ENCODE measurements around the gene ANKLE2.

Gene ANKLE2

DNA sequence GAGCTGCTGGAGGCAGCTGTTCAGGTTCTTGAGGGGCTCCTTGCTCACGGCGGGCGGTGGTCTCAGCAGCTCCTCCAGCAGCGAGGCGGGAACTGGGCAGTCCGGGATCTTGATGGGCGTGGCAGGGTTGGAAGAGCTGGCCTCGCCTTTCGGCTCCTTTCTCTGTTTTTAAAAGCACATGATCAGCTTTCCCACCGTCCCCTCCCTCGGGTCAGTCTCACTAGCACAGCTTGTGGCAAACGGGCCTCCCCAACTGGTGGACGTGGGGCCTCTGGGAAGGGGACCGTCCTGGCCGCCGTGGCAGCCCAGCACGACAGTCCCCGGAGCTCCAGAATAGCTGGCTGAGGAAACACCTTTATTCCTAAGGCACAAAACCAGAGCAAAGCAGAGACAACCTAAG lies 12.5 kb upstream of the ANKLE2 start:
- ChIA-PET CTCF (interaction anchor here (1.6 kb wide), 1 partner anchor 10 kb away, joined by 3 read pairs; no protein-coding TSS in a partner anchor), POLR2A (no interaction called here)
- no peak for DNase-seq (ENCODE audit: extremely low spot score)
- TF ChIP-seq, protein P1, sequence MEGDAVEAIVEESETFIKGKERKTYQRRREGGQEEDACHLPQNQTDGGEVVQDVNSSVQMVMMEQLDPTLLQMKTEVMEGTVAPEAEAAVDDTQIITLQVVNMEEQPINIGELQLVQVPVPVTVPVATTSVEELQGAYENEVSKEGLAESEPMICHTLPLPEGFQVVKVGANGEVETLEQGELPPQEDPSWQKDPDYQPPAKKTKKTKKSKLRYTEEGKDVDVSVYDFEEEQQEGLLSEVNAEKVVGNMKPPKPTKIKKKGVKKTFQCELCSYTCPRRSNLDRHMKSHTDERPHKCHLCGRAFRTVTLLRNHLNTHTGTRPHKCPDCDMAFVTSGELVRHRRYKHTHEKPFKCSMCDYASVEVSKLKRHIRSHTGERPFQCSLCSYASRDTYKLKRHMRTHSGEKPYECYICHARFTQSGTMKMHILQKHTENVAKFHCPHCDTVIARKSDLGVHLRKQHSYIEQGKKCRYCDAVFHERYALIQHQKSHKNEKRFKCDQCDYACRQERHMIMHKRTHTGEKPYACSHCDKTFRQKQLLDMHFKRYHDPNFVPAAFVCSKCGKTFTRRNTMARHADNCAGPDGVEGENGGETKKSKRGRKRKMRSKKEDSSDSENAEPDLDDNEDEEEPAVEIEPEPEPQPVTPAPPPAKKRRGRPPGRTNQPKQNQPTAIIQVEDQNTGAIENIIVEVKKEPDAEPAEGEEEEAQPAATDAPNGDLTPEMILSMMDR (IDR thresholded peaks at IDR 0.05; ENCODE audit: control extremely low read depth, extremely low read depth, low read depth, missing control alignments), result no peak

DNA sequence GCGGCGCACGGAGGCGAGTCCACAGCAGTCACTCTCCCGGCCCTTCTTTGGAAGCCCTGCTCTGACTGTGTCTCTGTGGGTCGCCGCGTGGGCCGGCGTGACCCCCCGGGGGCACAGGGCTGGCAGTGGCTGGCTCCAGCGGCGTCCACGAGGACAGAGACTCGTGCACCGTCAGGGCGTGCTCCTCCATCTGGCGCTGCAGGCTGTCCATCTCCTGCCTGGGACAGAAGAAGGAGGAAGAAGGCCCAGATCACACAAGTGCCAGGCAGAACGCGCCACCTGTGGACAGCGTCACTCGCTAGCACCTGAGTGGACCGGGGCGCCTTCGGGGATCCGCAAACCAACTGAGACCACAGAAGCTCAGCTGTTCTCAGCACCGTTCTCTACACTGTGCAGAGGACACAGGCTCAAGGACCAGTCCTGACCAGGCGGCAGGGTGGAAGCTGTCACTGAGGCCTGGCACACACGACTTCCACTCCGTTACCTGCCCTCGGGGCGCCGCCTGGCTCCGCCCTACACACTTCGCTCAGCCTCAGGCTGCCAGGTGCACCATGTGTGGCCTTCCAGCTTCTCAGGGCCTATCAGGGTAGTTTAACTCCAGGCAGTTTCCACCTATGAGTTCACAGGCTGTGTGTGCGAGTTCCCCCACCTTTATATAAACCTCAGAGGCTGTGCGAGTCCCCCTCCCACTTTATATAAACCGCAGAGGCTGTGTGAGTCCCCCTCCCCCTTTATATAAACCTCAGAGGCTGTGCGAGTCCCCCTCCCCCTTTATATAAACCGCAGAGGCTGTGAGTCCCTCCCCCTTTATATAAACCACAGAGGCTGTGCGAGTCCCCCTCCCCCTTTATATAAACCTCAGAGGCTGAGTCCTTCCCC lies 11.7 kb upstream of the ANKLE2 start:
- POLR2A ChIA-PET, result interaction anchor here (0.7 to 1.0 kb wide), 3 partner anchors 11 to 78 kb away, joined by 4 to 6 read pairs (median 5); no protein-coding TSS in a partner anchor
- TF ChIP-seq, protein P1 (IDR thresholded peaks at IDR 0.05; ENCODE audit: control extremely low read depth, extremely low read depth, low read depth, missing control alignments), result no peak
- CTCF ChIA-PET, result interaction anchor here (1.1 to 1.4 kb wide), 2 partner anchors 11 to 69 kb away, joined by 3 to 4 read pairs; no protein-coding TSS in a partner anchor
- no peak for DNase-seq (ENCODE audit: extremely low spot score)

GRCh38 chr12:132772606-132773005 lies 11.0 kb upstream of the ANKLE2 start:
- DNase-seq (ENCODE audit: extremely low spot score), result peak; percentile 81
- ChIA-PET POLR2A (interaction anchor here (0.6 to 1.0 kb wide), 3 partner anchors 10 to 214 kb away, joined by 3 to 6 read pairs (median 4); no protein-coding TSS in a partner anchor), CTCF (interaction anchor here (1.1 to 1.4 kb wide), 2 partner anchors 10 to 69 kb away, joined by 3 to 4 read pairs; no protein-coding TSS in a partner anchor)
- TF ChIP-seq, protein P1 (IDR thresholded peaks at IDR 0.05; ENCODE audit: control extremely low read depth, extremely low read depth, low read depth, missing control alignments), result no peak

- POLR2A ChIA-PET, result no interaction called here
- TF ChIP-seq, protein P1 (IDR thresholded peaks at IDR 0.05; ENCODE audit: control extremely low read depth, extremely low read depth, low read depth, missing control alignments), result no peak
- CTCF ChIA-PET, result interaction anchor here (1.4 kb wide), 1 partner anchor 67 kb away, joined by 3 read pairs; no protein-coding TSS in a partner anchor
- peak; percentile 58 for DNase-seq (ENCODE audit: extremely low spot score)
Measured at GRCh38 chr12:132771126-132771838, 9.7 kb upstream of the ANKLE2 start.

GRCh38 chr12:132766380-132767085 lies 4.9 kb upstream of the ANKLE2 start:
- POLR2A ChIA-PET, result no interaction called here
- no peak for DNase-seq (ENCODE audit: extremely low spot score)
- TF ChIP-seq, protein P1 (IDR thresholded peaks at IDR 0.05; ENCODE audit: control extremely low read depth, extremely low read depth, low read depth, missing control alignments), result no peak
- CTCF ChIA-PET, result interaction anchor here (1.7 kb wide), 1 partner anchor 23 kb away, joined by 6 read pairs; no protein-coding TSS in a partner anchor

Measured in GM10248 (cell line).